Right forelimb (tissue), 1 donor: ENCODE data around the gene DCAF7.

Experiments used
- DNase-seq: peaks from one replicate; pipeline ENCODE4 v3.0.0-alpha.2; 2018

The DCAF7 gene

GRCh38 chr17:63634163-63634562 lies 83.9 kb downstream of the DCAF7 start:
- DNase-seq = no peak

- no peak for DNase-seq
Measured at GRCh38 chr17:63634816-63635215, 84.5 kb downstream of the DCAF7 start.

GRCh38 chr17:63635290-63635689 lies 85.0 kb downstream of the DCAF7 start:
- no peak for DNase-seq

GRCh38 chr17:63635787-63636186 lies 85.5 kb downstream of the DCAF7 start:
- DNase-seq = no peak

- no peak for DNase-seq
Measured at GRCh38 chr17:63639125-63639524, 88.8 kb downstream of the DCAF7 start.

- no peak for DNase-seq
Measured at GRCh38 chr17:63640038-63640437, 89.8 kb downstream of the DCAF7 start.

- no peak for DNase-seq
Measured at GRCh38 chr17:63641692-63642448, 91.6 kb downstream of the DCAF7 start.
